ENCODE data around the gene PROB1.

PROB1 gene

GRCh38 chr5:139415221-139415861, 20.4 kb upstream of the PROB1 start:
- peak overlapping the region; percentile 79 for H3K27ac ChIP-seq
- DNase-seq (ENCODE audit: low spot score), result peak; percentile 55
- no peak for TF ChIP-seq CTCF (conservative IDR thresholded peaks at IDR 0.05; ENCODE audit: low read depth)
- ChIA-PET POLR2A (ENCODE audit: low non-redundant PET) (interaction anchor here (1.4 kb wide), 1 partner anchor 12 kb away, joined by 6 read pairs; the partner anchor contains the start of gene SPATA24), CTCF (interaction anchor here (0.8 to 1.7 kb wide), 2 partner anchors 98 to 102 kb away, joined by 3 to 7 read pairs; no protein-coding TSS in a partner anchor)

- TF ChIP-seq CTCF (conservative IDR thresholded peaks at IDR 0.05; ENCODE audit: low read depth), result no peak
- ChIA-PET POLR2A (ENCODE audit: low non-redundant PET) (interaction anchor here (1.4 kb wide), 1 partner anchor 11 kb away, joined by 6 read pairs; the partner anchor contains the start of gene SPATA24), CTCF (interaction anchor here (0.6 to 1.0 kb wide), 2 partner anchors 8 to 114 kb away, joined by 3 to 4 read pairs; no protein-coding TSS in a partner anchor)
- DNase-seq (ENCODE audit: low spot score), result no peak
- H3K27ac ChIP-seq, result peak overlapping the region; percentile 79
Measured at GRCh38 chr5:139414581-139415130, 19.8 kb upstream of the PROB1 start.

GRCh38 chr5:139413963-139414362, 19.1 kb upstream of the PROB1 start:
- CTCF ChIA-PET, result interaction anchor here (1.0 kb wide), 1 partner anchor 8 kb away, joined by 3 read pairs; no protein-coding TSS in a partner anchor
- no peak overlapping the region for H3K27ac ChIP-seq
- TF ChIP-seq CTCF (conservative IDR thresholded peaks at IDR 0.05; ENCODE audit: low read depth), result no peak
- DNase-seq (ENCODE audit: low spot score), result no peak
- POLR2A ChIA-PET (ENCODE audit: low non-redundant PET), result no interaction called here

- no peak for TF ChIP-seq CTCF (conservative IDR thresholded peaks at IDR 0.05; ENCODE audit: low read depth)
- DNase-seq (ENCODE audit: low spot score), result no peak
- ChIA-PET POLR2A (ENCODE audit: low non-redundant PET) (no interaction called here), CTCF (no interaction called here)
- H3K27ac ChIP-seq, result no peak overlapping the region
Measured at GRCh38 chr5:139413153-139413552, 18.2 kb upstream of the PROB1 start.

- no peak for DNase-seq (ENCODE audit: low spot score)
- POLR2A ChIA-PET (ENCODE audit: low non-redundant PET), result interaction anchor here (0.7 kb wide), 1 partner anchor 159 kb away, joined by 3 read pairs; no protein-coding TSS in a partner anchor
- TF ChIP-seq CTCF (conservative IDR thresholded peaks at IDR 0.05; ENCODE audit: low read depth), result no peak
- CTCF ChIA-PET, result interaction anchor here (0.6 to 1.3 kb wide), 5 partner anchors 102 to 733 kb away, joined by 4 to 7 read pairs (median 4); no protein-coding TSS in a partner anchor
- no peak overlapping the region for H3K27ac ChIP-seq
Measured at GRCh38 chr5:139410993-139411828, 16.3 kb upstream of the PROB1 start.
